Measurements from ENCODE around the gene ANXA2. TPM values are rescaled to one million over a fixed set of nuclear protein-coding genes. Genes with fewer than 3 reads are reported as not detected.
"Not testable (repeated sequence)": the region's sequence is repeated elsewhere in the genome, so short reads cannot be mapped to it uniquely, and the experiment has no call there.

The ANXA2 gene
- total and polyA plus RNA-seq, 4 donors: 699 to 1,029 (median 797) TPM

DNA sequence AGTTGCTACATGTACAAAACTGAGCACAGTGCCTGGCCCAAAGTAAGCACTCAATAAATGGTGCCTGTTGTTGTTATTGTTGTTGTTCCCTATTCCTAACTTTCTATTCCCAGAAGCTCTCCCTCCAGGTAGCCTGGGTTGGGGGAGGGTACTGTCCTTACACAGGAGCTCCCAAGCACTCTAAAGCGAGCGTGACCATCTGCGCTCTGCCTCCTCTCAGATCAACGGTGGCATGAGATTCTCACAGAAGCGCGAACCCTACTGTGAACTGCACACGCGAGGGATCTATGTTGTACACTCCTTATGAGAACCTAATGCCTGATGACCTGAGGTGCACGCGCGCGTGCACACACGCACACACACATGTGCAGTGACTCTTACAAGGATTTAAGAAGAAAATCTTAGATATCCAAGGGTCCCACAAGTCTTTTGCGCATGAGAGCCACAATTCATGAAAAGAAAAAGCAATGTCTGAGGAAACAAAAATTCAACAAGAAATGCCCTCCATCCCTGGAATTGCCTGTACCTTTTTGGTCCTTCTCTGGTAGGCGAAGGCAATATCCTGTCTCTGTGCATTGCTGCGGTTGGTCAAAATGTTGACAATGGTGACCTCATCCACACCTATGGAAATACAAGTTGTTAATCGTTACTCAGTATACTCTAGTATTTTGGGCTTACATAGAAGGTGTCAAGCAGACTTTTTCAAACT, 33.7 kb downstream of the ANXA2 start:
- Histone ChIP-seq H3K27me3 (ENCODE audit: control insufficient read depth in 1 of 2, insufficient read depth in 2 of 2, low read length in 1 of 2) (no peaks in the 10 kb centered on the region), H3K36me3 (ENCODE audit: control insufficient read depth in 1 of 2, insufficient read depth in 2 of 2, low read length in 1 of 2) (no peaks in the 10 kb centered on the region), H3K4me1 (ENCODE audit: control insufficient read depth in 1 of 2, insufficient read depth in 2 of 2, low read length in 2 of 2) (peaks cover 0 to 24% of the 10 kb centered on the region in 2 donors), H3K4me3 (ENCODE audit: low read length in 2 of 2) (no peak overlapping the region), H3K27ac (ENCODE audit: low read depth in 1 of 2, low read length in 2 of 2) (peak overlapping the region in 1 of 2 donors; percentile 67), H3K9me3 (ENCODE audit: control insufficient read depth, low read length) (no peaks in the 10 kb centered on the region)
- intact Hi-C loops (cut with DNase I): loop anchor here (5.0 kb wide), 3 partner anchors 33 to 78 kb away; partner anchors contain the start of gene ANXA2 (in 2 of the 2)
- DNase-seq (no peak), ATAC-seq (ENCODE audit: low FRiP score) (no peak)
- 79 to 86% methylated on average over 17 of the region's 17 CpGs for WGBS, 2 donors

DNA sequence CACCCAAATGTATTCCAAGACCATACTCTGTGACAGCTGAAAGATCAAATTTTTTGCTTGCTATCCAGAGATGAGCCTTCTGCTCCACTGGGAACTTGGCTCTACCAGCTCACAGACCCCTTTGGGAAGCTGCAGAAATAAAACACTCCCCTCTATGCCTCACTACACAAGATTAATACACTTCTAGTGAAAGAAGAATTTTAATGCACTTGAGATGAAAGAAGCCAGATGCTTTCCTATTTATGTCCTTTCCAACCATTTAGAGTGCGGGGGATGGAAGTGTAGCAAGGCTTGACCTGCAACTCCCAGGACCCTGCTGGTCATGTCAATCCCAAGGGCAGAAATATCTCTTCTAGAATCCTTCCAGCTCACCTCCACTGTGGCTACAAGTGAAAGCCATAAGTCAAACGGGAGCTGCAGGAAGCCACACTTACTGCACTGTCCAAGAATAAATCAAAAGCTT, 34.7 kb downstream of the ANXA2 start:
- ATAC-seq (ENCODE audit: low FRiP score) (peak; percentile 27), DNase-seq (no peak)
- Histone ChIP-seq H3K27me3 (ENCODE audit: control insufficient read depth in 1 of 2, insufficient read depth in 2 of 2, low read length in 1 of 2) (no peaks in the 10 kb centered on the region), H3K36me3 (ENCODE audit: control insufficient read depth in 1 of 2, insufficient read depth in 2 of 2, low read length in 1 of 2) (no peaks in the 10 kb centered on the region), H3K27ac (ENCODE audit: low read depth in 1 of 2, low read length in 2 of 2) (peak overlapping the region; percentile 62 to 67), H3K4me1 (ENCODE audit: control insufficient read depth in 1 of 2, insufficient read depth in 2 of 2, low read length in 2 of 2) (peaks cover 0 to 24% of the 10 kb centered on the region in 2 donors), H3K9me3 (ENCODE audit: control insufficient read depth, low read length) (no peaks in the 10 kb centered on the region), H3K4me3 (ENCODE audit: low read length in 2 of 2) (peak overlapping the region in 1 of 2 donors; percentile 9)
- intact Hi-C loops (cut with DNase I): loop anchor here (5.0 kb wide), 3 partner anchors 34 to 79 kb away; partner anchors contain the start of gene ANXA2 (in 2 of the 2)
- 31 to 36% methylated on average over 2 of the region's 2 CpGs for WGBS, 2 donors

DNA sequence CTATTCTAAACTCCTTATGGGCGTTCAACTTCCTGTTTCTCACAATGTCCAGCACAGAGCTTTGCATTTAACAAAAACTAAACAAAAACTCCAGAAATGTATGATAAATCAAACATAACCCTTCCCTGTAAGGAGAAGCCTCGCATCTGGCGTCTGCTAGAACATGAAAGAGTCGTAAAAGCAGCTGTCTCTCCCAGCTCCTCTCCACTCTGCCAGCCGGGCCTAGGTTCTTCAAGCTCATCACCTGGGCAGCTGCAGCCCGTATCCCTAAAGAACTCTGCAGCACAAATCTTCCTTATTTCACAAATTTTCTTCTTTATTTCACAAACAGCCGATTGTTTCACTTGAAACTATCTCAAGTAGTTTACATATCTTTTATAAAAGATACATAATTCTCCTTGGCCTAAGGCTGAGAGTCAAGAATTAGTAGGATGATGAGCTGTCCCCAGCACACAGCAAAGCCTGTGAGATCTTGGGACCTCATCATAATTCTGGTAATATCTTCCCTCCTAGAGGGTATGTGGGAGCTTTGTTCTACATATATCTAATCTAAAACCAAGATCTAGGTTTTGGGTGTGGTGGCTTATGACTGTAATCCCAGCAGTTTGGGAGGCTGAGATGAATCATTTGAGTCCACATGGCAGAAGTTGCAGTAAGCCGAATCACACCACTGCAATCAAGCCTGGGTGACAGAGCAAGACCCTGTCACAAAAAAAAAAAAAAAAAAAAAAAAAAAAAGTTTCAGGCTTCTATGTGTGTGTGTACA, 35.3 kb downstream of the ANXA2 start:
- H3K36me3 ChIP-seq (ENCODE audit: control insufficient read depth in 1 of 2, insufficient read depth in 2 of 2, low read length in 1 of 2): no peaks in the 10 kb centered on the region
- peak; percentile 48 for ATAC-seq (ENCODE audit: low FRiP score)
- WGBS, 2 donors: 31 to 37% methylated on average over 8 of the region's 8 CpGs

DNA sequence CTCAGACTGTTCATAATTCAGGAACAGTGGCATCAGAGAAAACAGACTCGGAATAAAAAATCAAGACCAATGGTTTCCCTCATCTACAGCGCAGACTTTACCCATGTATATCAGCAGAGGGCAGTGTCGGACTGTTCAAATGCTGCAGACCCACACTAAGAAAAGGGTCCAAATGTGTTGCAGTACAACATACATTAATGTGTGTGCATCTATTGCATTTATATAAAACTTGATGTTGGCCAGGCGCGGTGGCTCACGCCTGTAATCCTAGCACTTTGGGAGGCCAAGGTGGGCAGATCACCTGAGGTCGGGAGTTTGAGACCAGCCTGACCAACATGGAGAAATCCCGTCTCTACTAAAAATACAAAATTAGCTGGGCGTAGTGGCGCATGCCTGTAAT, 38.0 kb downstream of the ANXA2 start:
- H3K4me1 ChIP-seq (ENCODE audit: control insufficient read depth in 1 of 2, insufficient read depth in 2 of 2, low read length in 2 of 2): peaks cover 0 to 24% of the 10 kb centered on the region in 2 donors
- intact Hi-C loops (cut with DNase I): loop anchor here (2.0 to 5.0 kb wide), 4 partner anchors 38 to 83 kb away; partner anchors contain the start of gene ANXA2 (in 2 of the 2)
- H3K4me3 ChIP-seq (ENCODE audit: low read length in 2 of 2); H3K36me3 ChIP-seq (ENCODE audit: control insufficient read depth in 1 of 2, insufficient read depth in 2 of 2, low read length in 1 of 2); H3K9me3 ChIP-seq (ENCODE audit: control insufficient read depth, low read length); H3K27me3 ChIP-seq (ENCODE audit: control insufficient read depth in 1 of 2, insufficient read depth in 2 of 2, low read length in 1 of 2); DNase-seq: not testable (repeated sequence)
- H3K27ac ChIP-seq (ENCODE audit: low read depth in 1 of 2, low read length in 2 of 2): peak overlapping the region; percentile 69 to 79
- 42 to 44% methylated on average over 9 to 10 of the region's 10 CpGs for WGBS, 2 donors
- peak; percentile 75 for ATAC-seq (ENCODE audit: low FRiP score)

More for the DNA sequence above, 35.3 kb downstream of the ANXA2 start:
- peaks cover 0 to 24% of the 10 kb centered on the region in 2 donors for H3K4me1 ChIP-seq (ENCODE audit: control insufficient read depth in 1 of 2, insufficient read depth in 2 of 2, low read length in 2 of 2)
- H3K27me3 ChIP-seq (ENCODE audit: control insufficient read depth in 1 of 2, insufficient read depth in 2 of 2, low read length in 1 of 2): no peaks in the 10 kb centered on the region
- no peak for DNase-seq
- intact Hi-C loops (cut with DNase I): loop anchor here (5.0 kb wide), 3 partner anchors 35 to 80 kb away; partner anchors contain the start of gene ANXA2 (in 2 of the 2)
- no peak overlapping the region for H3K4me3 ChIP-seq (ENCODE audit: low read length in 2 of 2)
- no peaks in the 10 kb centered on the region for H3K9me3 ChIP-seq (ENCODE audit: control insufficient read depth, low read length)
- peak overlapping the region; percentile 29 to 74 for H3K27ac ChIP-seq (ENCODE audit: low read depth in 1 of 2, low read length in 2 of 2)

DNA sequence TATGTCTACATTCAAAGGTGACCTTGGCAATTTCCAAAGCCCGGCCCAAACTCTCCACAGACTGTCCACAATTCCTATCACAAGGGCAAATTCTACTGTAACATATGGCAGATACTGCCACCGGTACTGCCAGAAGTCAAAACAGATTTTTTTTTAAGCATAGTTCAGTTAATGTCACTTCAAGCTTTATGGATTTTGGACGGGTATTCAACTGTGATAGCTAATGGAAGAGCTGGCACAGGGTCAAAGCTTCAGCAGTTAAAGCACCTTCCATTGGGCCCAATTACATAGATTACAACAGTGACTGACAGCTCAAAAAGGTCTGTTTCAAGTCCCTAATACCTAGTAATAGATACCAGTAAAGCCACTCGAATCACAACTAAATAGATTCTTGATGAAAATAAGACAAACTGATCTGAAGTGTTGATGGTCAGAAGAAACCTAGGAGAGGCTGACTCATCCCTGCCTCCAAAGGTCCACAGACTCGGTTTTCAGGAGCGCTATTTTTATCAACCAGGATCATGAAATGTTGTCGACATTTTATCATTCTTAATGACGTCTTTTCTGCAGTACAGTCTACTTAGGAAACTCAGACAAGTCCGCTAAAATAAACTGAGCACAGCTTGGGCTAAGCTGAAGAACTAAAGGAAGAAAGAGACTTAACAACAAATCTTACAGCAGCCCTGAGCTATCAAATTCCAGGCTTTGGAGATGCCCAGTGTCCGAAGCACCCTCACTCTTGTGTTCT, 38.7 kb downstream of the ANXA2 start:
- no peaks in the 10 kb centered on the region for H3K27me3 ChIP-seq (ENCODE audit: control insufficient read depth in 1 of 2, insufficient read depth in 2 of 2, low read length in 1 of 2)
- intact Hi-C loops (cut with DNase I): no loop called here
- no peak overlapping the region for H3K4me3 ChIP-seq (ENCODE audit: low read length in 2 of 2)
- peaks cover 0 to 22% of the 10 kb centered on the region in 2 donors for H3K4me1 ChIP-seq (ENCODE audit: control insufficient read depth in 1 of 2, insufficient read depth in 2 of 2, low read length in 2 of 2)
- WGBS, 2 donors: 7 to 11% methylated on average over 10 of the region's 10 CpGs
- ATAC-seq (ENCODE audit: low FRiP score): peak; percentile 34
- peak overlapping the region; percentile 69 to 79 for H3K27ac ChIP-seq (ENCODE audit: low read depth in 1 of 2, low read length in 2 of 2)
- peaks cover 8 to 11% of the 10 kb centered on the region in 2 donors for H3K36me3 ChIP-seq (ENCODE audit: control insufficient read depth in 1 of 2, insufficient read depth in 2 of 2, low read length in 1 of 2)
- DNase-seq: no peak
- no peaks in the 10 kb centered on the region for H3K9me3 ChIP-seq (ENCODE audit: control insufficient read depth, low read length)

DNA sequence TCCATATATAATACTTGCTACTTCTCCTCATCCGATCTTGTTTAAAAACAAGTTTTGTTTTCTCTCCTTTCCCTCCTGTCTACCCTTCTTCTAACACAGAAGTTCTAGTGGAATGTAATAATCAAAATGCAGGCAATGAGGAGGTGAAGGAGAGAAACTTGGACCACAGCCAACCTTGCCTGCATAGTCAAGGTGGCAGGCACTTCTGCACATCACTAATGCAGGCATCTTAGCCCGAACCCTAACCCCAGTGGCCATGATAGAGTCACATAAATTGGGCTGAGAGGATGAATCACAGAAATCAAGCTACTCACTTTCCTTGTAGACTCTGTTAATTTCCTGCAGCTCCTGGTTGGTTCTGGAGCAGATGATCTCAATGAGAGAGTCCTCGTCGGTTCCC, 41.0 kb downstream of the ANXA2 start:
- peaks cover 11 to 20% of the 10 kb centered on the region in 2 donors for H3K36me3 ChIP-seq (ENCODE audit: control insufficient read depth in 1 of 2, insufficient read depth in 2 of 2, low read length in 1 of 2)
- WGBS, 2 donors: 54 to 59% methylated on average over 4 of the region's 4 CpGs
- H3K4me1 ChIP-seq (ENCODE audit: control insufficient read depth in 1 of 2, insufficient read depth in 2 of 2, low read length in 2 of 2): peaks cover 0 to 10% of the 10 kb centered on the region in 2 donors
- H3K9me3 ChIP-seq (ENCODE audit: control insufficient read depth, low read length): no peaks in the 10 kb centered on the region
- no peak for DNase-seq
- ATAC-seq (ENCODE audit: low FRiP score): no peak
- no peak overlapping the region for H3K27ac ChIP-seq (ENCODE audit: low read depth in 1 of 2, low read length in 2 of 2)
- H3K4me3 ChIP-seq (ENCODE audit: low read length in 2 of 2): no peak overlapping the region
- intact Hi-C loops (cut with DNase I): no loop called here
- no peaks in the 10 kb centered on the region for H3K27me3 ChIP-seq (ENCODE audit: control insufficient read depth in 1 of 2, insufficient read depth in 2 of 2, low read length in 1 of 2)

DNA sequence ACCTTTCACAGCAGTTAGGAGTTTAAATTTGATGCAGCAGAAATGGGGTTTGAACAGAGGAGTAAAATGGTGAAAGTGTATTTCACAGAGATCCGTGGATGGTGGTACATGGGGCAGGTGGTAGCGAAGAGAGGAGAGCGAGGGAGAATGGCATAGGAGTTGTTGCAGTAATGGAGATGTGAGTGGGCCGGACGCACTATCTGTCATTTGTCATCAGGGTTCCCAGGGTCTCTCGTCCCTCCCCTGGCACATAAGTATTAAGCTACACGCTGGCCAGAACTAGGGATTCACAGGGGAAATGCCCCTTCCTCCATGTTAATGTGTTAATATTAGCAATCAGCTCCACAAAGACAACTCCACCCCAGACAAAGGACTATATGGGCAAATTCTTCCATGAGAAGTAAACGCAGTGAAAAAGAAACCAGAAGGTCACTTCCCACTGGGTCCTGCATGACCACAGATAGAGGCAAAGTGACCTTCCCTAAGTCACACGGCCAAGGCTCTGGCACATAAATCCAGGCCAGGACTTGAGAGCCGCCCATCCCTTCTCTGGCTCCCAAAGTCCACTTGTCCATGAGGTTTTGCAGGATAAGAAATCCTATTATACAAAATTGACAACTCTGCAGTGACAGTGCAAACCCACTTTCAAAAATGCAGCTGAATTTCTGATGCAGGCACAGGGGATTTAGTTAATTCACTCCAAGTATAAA, 42.5 kb downstream of the ANXA2 start:
- DNase-seq: no peak
- H3K27ac ChIP-seq (ENCODE audit: low read depth in 1 of 2, low read length in 2 of 2): no peak overlapping the region
- no peak for ATAC-seq (ENCODE audit: low FRiP score)
- 78 to 84% methylated on average over 10 of the region's 10 CpGs for WGBS, 2 donors
- no peak overlapping the region for H3K4me3 ChIP-seq (ENCODE audit: low read length in 2 of 2)
- no peaks in the 10 kb centered on the region for H3K27me3 ChIP-seq (ENCODE audit: control insufficient read depth in 1 of 2, insufficient read depth in 2 of 2, low read length in 1 of 2)
- intact Hi-C loops (cut with DNase I): no loop called here
- peaks cover 14 to 29% of the 10 kb centered on the region in 2 donors for H3K36me3 ChIP-seq (ENCODE audit: control insufficient read depth in 1 of 2, insufficient read depth in 2 of 2, low read length in 1 of 2)
- no peaks in the 10 kb centered on the region for H3K9me3 ChIP-seq (ENCODE audit: control insufficient read depth, low read length)
- H3K4me1 ChIP-seq (ENCODE audit: control insufficient read depth in 1 of 2, insufficient read depth in 2 of 2, low read length in 2 of 2): peaks cover 0 to 6% of the 10 kb centered on the region in 2 donors

Data from aorta (tissue), 5 donors.